ENCODE data around the gene FARP1.

FARP1 gene

DNA sequence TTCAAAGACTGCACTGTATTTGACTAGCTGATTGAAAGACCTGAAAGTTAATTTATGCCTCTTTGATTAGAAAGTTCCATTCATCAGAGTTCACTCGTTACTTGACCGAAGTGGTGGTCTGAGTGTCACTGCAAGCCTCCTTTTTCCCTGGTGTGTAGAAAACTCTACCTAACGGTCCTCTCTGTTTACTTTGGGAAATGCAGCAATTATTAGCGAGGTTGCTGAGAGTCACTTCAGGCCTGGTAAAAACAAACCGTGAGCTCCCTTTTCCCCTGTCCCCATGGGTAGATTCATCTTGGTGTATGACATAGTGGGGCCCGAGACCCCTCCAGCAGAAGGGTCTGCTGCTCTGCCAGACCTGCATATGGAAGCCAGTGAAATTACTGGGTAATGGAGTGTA lies 161.0 kb downstream of the FARP1 start:
- TF ChIP-seq, protein P1, sequence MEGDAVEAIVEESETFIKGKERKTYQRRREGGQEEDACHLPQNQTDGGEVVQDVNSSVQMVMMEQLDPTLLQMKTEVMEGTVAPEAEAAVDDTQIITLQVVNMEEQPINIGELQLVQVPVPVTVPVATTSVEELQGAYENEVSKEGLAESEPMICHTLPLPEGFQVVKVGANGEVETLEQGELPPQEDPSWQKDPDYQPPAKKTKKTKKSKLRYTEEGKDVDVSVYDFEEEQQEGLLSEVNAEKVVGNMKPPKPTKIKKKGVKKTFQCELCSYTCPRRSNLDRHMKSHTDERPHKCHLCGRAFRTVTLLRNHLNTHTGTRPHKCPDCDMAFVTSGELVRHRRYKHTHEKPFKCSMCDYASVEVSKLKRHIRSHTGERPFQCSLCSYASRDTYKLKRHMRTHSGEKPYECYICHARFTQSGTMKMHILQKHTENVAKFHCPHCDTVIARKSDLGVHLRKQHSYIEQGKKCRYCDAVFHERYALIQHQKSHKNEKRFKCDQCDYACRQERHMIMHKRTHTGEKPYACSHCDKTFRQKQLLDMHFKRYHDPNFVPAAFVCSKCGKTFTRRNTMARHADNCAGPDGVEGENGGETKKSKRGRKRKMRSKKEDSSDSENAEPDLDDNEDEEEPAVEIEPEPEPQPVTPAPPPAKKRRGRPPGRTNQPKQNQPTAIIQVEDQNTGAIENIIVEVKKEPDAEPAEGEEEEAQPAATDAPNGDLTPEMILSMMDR (IDR thresholded peaks at IDR 0.05): no peak

DNA sequence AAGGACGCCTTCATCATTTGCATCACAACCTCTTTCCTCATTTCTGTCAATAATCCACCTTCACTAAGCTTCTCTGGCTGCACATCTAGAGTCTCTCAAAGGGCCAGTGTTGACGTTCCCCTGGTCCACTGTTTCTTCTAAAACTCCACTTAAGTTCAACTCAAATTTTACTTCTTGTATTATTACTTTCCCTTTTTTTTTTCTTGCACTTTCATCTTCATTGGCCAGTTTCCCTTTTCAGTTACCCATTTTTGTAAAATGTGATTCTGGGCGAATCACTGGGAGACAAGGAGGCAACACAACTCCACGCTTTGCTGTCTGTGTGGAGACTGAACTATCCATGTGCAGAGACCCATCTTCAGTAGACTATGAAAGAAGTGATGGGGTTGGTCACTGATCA lies 162.8 kb downstream of the FARP1 start:
- TF ChIP-seq, protein P1 (IDR thresholded peaks at IDR 0.05): no peak

DNA sequence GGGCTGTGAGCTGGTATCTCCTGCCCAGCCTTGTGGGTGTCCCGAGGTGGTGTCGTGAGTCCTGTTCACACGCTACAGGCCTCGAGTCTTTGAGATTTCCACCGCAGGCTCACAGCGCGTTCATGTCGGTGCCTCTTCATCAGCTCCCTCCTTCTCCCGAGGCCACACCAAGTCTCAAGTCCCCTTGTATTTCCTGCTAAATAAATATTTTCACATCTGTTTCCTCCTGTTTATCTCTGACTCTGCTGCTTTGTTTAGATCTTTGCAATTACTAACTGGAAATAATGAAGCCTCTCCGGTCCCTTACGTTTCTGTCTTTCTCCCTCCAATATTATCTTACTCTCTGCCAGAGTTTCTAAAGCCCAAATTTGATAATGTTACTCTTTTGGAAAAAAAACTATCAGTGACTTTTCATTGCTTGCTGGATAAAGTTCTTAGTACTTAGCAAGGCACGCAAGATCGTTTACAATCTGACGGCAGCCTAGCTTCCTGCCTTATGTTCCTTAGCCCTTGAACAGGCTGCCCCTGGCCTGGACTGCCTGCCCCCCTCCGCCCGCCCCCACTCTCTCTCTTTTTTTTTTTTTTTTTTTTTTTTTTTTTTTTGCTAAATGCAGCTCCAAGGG lies 164.7 kb downstream of the FARP1 start:
- TF ChIP-seq, protein P1 (IDR thresholded peaks at IDR 0.05): no peak

DNA sequence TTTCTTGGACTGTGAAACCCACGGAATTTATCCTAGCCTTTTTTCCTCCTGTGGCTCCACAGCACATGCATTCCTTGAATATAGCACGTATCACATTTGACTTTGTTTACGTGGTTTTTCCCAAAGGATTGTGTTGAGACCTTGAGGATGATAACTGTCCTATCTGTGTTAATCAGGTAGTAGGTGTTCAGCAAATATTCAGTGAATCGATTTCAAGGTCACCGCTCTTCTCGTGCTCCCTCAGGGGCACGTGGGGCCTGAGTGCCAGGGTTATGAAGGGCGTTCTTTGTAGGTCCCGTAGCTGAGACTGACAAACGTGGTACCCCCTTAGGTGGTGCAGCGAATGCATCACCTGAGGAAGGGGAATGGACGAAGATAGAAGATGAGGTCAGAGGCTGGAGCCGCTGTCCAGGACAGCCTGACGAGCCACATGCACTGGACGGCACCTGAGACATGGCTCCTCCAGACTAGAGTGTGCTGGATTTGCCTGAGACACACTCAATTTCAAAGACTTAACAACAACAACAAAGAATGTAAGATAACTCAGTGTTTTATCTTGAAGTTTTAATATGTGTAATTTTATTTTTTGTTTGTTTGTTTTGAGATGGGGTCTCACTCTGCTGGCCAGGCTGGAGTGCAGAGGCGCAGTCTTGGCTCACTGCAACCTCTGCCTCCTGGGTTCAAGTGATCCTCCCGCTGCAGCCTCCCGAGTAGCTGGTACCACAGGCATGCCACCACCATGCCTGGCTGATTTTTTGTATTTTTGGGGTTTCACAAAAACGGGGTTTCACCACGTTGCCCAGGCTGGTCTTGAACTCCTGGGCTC lies 165.4 kb downstream of the FARP1 start:
- TF ChIP-seq, protein P1 (IDR thresholded peaks at IDR 0.05): no peak

DNA sequence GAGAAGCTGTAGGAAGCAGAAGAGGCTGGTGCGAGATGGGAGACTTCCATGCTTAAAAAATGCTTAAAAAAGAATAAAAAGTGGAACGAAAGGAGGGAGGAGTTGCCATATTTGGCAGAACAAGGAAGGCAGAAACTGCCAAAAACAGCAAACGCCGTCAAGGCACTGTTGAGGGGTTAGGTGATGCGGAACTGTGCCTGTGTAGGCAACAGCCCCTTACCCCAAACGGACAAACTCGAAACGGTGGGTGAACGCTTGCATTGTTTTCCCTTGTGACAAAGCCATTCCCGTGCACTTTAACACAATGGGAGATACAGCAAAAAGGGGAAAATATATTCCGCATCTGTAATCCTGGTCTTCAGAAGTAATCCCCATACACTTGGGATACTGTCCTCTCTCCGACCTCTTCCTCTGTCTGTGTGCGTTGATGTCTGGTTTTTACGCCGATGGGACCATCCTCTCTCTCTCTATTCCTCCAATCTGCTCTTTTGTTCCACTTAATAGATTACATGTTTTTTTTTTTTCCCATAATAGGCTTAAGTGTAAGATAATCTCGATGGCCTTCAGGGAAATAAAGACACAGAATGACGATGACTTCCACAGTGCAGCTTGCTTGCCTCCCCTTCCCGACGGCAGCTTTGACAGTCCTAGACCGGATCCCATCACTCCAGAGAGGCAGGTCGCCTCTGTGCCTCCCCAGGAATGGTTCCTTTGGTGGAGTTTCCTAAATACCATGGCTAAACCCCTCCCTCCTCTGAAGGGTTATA lies 166.9 kb downstream of the FARP1 start:
- TF ChIP-seq, protein P1 (IDR thresholded peaks at IDR 0.05): no peak

DNA sequence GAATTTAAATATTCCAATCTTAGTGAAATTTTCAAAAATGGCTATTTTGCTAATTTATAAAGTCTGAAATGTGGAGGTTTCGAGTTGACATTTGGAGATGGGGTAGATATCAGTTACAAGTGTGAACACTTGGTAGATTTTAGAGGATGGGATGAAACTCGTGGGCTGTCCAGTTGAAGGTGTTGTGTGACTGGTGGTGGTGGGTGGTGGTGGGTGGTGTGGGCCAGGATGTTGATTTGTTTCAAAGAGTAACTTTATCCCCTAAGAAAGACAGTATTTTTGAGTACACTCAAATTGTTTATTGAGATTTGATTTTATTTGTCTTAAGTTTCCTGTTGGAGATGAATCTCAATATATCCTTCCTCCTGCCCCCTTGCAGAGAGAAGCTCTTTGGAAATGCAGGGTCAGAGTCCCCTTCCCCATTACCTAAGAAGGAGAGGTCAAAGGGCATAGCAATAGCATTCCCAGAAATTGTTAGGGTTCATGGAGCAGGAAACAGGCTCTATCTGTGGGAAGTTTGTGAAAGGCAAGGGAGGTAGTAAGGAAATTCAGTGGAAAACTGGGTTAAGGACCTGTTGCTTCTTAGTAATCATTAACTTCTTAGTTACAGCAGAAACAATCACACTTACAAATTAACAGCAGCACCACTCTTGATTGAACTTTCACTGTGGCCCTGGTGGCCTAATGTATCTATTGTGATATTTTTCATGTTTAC lies 167.7 kb downstream of the FARP1 start:
- TF ChIP-seq, protein P1 (IDR thresholded peaks at IDR 0.05): no peak

DNA sequence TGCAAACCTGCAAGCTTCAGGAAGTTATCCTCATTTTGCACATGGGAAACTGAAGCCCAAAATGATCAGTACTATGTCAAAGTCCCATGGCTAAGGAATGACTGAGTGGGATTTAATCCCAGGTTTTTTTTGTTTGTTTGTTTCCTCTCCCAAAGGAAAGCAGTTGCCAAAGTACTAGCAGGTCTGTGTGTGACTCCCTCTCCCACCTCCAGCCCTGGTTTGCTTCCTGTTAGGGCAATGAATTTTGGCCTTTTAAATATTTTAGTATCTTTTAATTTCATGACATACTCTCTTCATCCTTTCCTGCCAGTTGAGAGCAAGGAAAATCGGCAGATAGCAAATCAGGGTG lies 168.3 kb downstream of the FARP1 start:
- TF ChIP-seq, protein P1 (IDR thresholded peaks at IDR 0.05): no peak

Measured in LNCAP (cell line).